ENCODE measurements around the gene FUT2. TPM values are rescaled to one million over a fixed set of nuclear protein-coding genes. Genes with fewer than 3 reads are reported as not detected.

Gene FUT2
- polyA plus RNA-seq, 2 of the 4 experiments (the other 2 are of a cell fraction): not detected

GRCh38 chr19:48720251-48720612 is 24.5 kb downstream of the FUT2 start (continued):
- TF ChIP-seq, protein P1, sequence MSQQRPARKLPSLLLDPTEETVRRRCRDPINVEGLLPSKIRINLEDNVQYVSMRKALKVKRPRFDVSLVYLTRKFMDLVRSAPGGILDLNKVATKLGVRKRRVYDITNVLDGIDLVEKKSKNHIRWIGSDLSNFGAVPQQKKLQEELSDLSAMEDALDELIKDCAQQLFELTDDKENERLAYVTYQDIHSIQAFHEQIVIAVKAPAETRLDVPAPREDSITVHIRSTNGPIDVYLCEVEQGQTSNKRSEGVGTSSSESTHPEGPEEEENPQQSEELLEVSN (IDR thresholded peaks at IDR 0.05; ENCODE audit: borderline replicate concordance, low read depth): no peak
- TF ChIP-seq JUNB (IDR thresholded peaks at IDR 0.05): no peak
- no peak for TF ChIP-seq RNF2 (IDR thresholded peaks at IDR 0.05; ENCODE audit: borderline replicate concordance, low read depth)
- TF ChIP-seq CBX2 (IDR thresholded peaks at IDR 0.05; ENCODE audit: borderline replicate concordance, low read depth): no peak
- TF ChIP-seq HOXB13 (CRISPR knock-in tag; IDR thresholded peaks at IDR 0.05; ENCODE audit: low read depth): no peak
- TF ChIP-seq, protein P2, sequence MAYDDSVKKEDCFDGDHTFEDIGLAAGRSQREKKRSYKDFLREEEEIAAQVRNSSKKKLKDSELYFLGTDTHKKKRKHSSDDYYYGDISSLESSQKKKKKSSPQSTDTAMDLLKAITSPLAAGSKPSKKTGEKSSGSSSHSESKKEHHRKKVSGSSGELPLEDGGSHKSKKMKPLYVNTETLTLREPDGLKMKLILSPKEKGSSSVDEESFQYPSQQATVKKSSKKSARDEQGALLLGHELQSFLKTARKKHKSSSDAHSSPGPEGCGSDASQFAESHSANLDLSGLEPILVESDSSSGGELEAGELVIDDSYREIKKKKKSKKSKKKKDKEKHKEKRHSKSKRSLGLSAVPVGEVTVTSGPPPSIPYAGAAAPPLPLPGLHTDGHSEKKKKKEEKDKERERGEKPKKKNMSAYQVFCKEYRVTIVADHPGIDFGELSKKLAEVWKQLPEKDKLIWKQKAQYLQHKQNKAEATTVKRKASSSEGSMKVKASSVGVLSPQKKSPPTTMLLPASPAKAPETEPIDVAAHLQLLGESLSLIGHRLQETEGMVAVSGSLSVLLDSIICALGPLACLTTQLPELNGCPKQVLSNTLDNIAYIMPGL (CRISPR knock-in tag; IDR thresholded peaks at IDR 0.05; ENCODE audit: borderline replicate concordance): no peak
- TF ChIP-seq FOSL2 (IDR thresholded peaks at IDR 0.05): no peak
- TF ChIP-seq FOSL2 (CRISPR knock-in tag; IDR thresholded peaks at IDR 0.05): no peak
- TF ChIP-seq CBX8 (IDR thresholded peaks at IDR 0.05): no peak
- TF ChIP-seq, protein P3, sequence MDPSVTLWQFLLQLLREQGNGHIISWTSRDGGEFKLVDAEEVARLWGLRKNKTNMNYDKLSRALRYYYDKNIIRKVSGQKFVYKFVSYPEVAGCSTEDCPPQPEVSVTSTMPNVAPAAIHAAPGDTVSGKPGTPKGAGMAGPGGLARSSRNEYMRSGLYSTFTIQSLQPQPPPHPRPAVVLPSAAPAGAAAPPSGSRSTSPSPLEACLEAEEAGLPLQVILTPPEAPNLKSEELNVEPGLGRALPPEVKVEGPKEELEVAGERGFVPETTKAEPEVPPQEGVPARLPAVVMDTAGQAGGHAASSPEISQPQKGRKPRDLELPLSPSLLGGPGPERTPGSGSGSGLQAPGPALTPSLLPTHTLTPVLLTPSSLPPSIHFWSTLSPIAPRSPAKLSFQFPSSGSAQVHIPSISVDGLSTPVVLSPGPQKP (IDR thresholded peaks at IDR 0.05; ENCODE audit: low read depth, low read length): no peak

DNA sequence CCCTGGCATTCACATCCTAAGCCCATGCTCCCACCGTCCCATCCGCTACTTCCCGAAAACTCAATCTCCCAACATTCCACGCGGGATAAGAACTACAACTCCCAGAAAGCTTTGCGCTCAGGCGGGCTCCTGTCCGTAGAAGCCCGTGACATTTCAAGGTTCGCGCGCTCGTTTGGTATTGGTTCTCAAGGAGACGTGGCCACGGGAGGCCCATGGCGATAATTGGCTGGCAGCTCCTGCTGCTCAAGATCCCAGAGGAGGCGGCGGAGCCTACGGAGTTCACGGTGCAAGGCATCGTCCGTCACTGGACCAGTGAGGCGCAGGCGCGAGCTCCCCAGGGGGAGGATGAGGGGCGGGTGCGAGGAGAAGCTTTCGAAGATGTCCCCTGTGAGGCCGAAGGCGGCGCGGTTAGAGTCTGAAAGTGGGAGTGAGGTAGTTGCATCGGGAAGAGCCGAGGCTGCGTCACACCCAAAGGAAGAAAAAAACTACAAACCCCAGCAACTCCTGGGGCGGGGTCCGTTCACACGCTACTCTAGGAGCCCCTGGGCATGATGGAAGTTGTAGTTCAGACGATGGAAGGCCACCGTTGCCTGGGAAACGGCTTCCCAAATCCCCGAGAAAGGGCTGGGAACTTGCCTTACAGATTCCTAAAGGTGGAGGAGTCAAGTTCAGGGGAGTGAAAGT is 25.0 kb downstream of the FUT2 start:
- WGBS (ENCODE audit: missing lambda C conversion rate): 1% methylated on average over 42 of the region's 42 CpGs
- no peaks in the 10 kb centered on the region for H3K9me3 ChIP-seq
- H3K4me2 ChIP-seq: peak overlapping the region; percentile 80
- POLR2A ChIA-PET: interaction anchor here (0.6 to 1.7 kb wide), 10 partner anchors 14 to 357 kb away, joined by 3 to 10 read pairs (median 4); partner anchors contain the start of genes FTL, IZUMO1, SYNGR4 and TMEM143
- FAIRE-seq (peak; percentile 100), ATAC-seq (peak; percentile 92 to 95), DNase-seq (ENCODE audit: low read depth in 1 of 2, low spot score in 1 of 2) (peak; percentile 100)
- peak overlapping the region; percentile 53 for H3K4me3 ChIP-seq
- H3K27ac ChIP-seq: peak overlapping the region; percentile 81 to 88
- CTCF ChIA-PET: interaction anchor here (0.6 to 2.2 kb wide), 7 partner anchors 18 to 75 kb away, joined by 3 to 11 read pairs (median 4); partner anchors contain the start of gene CA11
- H3K4me1 ChIP-seq: peaks cover 13% of the 10 kb centered on the region
- TF ChIP-seq MAFK (IDR thresholded peaks at IDR 0.05; ENCODE audit: partially characterized antibody): no peak
- peak; percentile 24; the same call in 1 of the 2 replicates for TF ChIP-seq POLR2A (IDR thresholded peaks at IDR 0.05; ENCODE audit: low read length)
- peak; percentile 65 for TF ChIP-seq RFX5 (IDR thresholded peaks at IDR 0.05)
- TF ChIP-seq CHD2 (IDR thresholded peaks at IDR 0.05; ENCODE audit: low read length, partially characterized antibody): peak; percentile 43
- TF ChIP-seq, protein P4, sequence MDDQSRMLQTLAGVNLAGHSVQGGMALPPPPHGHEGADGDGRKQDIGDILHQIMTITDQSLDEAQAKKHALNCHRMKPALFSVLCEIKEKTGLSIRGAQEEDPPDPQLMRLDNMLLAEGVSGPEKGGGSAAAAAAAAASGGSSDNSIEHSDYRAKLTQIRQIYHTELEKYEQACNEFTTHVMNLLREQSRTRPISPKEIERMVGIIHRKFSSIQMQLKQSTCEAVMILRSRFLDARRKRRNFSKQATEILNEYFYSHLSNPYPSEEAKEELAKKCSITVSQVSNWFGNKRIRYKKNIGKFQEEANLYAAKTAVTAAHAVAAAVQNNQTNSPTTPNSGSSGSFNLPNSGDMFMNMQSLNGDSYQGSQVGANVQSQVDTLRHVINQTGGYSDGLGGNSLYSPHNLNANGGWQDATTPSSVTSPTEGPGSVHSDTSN (IDR thresholded peaks at IDR 0.05): peak; percentile 83
- TF ChIP-seq, protein P5, sequence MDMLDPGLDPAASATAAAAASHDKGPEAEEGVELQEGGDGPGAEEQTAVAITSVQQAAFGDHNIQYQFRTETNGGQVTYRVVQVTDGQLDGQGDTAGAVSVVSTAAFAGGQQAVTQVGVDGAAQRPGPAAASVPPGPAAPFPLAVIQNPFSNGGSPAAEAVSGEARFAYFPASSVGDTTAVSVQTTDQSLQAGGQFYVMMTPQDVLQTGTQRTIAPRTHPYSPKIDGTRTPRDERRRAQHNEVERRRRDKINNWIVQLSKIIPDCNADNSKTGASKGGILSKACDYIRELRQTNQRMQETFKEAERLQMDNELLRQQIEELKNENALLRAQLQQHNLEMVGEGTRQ (IDR thresholded peaks at IDR 0.05): peak; percentile 79
- no peak for TF ChIP-seq CBX2 (IDR thresholded peaks at IDR 0.05; ENCODE audit: borderline replicate concordance, low read depth)
- TF ChIP-seq HOXB5 (CRISPR knock-in tag; IDR thresholded peaks at IDR 0.05): peak; percentile 27; the same call in 1 of the 2 replicates
- peak; percentile 64; the same call in 1 of the 2 replicates for TF ChIP-seq MYC (IDR thresholded peaks at IDR 0.05; ENCODE audit: borderline replicate concordance, low read length)
- TF ChIP-seq JUN (IDR thresholded peaks at IDR 0.05): peak in 1 of 2 experiments; percentile 64; a peak in 2 of 5 replicates
- no peak for TF ChIP-seq TFCP2L1 (CRISPR knock-in tag; IDR thresholded peaks at IDR 0.05)
- no peak for TF ChIP-seq HEYL (CRISPR knock-in tag; IDR thresholded peaks at IDR 0.05)
- no peak for TF ChIP-seq SMC3 (IDR thresholded peaks at IDR 0.05)
- TF ChIP-seq, protein P6, sequence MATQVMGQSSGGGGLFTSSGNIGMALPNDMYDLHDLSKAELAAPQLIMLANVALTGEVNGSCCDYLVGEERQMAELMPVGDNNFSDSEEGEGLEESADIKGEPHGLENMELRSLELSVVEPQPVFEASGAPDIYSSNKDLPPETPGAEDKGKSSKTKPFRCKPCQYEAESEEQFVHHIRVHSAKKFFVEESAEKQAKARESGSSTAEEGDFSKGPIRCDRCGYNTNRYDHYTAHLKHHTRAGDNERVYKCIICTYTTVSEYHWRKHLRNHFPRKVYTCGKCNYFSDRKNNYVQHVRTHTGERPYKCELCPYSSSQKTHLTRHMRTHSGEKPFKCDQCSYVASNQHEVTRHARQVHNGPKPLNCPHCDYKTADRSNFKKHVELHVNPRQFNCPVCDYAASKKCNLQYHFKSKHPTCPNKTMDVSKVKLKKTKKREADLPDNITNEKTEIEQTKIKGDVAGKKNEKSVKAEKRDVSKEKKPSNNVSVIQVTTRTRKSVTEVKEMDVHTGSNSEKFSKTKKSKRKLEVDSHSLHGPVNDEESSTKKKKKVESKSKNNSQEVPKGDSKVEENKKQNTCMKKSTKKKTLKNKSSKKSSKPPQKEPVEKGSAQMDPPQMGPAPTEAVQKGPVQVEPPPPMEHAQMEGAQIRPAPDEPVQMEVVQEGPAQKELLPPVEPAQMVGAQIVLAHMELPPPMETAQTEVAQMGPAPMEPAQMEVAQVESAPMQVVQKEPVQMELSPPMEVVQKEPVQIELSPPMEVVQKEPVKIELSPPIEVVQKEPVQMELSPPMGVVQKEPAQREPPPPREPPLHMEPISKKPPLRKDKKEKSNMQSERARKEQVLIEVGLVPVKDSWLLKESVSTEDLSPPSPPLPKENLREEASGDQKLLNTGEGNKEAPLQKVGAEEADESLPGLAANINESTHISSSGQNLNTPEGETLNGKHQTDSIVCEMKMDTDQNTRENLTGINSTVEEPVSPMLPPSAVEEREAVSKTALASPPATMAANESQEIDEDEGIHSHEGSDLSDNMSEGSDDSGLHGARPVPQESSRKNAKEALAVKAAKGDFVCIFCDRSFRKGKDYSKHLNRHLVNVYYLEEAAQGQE (IDR thresholded peaks at IDR 0.05): peak; percentile 50; the same call in 1 of the 2 replicates
- no peak for TF ChIP-seq RNF2 (IDR thresholded peaks at IDR 0.05; ENCODE audit: borderline replicate concordance, low read depth)
- TF ChIP-seq MAX (IDR thresholded peaks at IDR 0.05): peak; percentile 79
- TF ChIP-seq CHD4 (IDR thresholded peaks at IDR 0.05; ENCODE audit: borderline replicate concordance): no peak
- TF ChIP-seq ZC3H11A (IDR thresholded peaks at IDR 0.05): no peak
- TF ChIP-seq, protein P1 (IDR thresholded peaks at IDR 0.05; ENCODE audit: borderline replicate concordance, low read depth): peak; percentile 57; the same call in 1 of the 2 replicates
- TF ChIP-seq MAZ (IDR thresholded peaks at IDR 0.05; ENCODE audit: borderline replicate concordance, low read depth, low read length): peak; percentile 86

Measured in A549 (cell line).